HG03469 (cell line): ENCODE data around the gene TFF1.

ENCODE experiments used
- ATAC-seq: cut with Tn5 transposase; IDR thresholded peaks from one replicate; pipeline ENCODE4 v1.9.1; 2021; ENCODE audit warnings: mild to moderate bottlenecking, moderate library complexity, moderate number of reproducible peaks; ENCODE audit not compliant: unreplicated experiment

Gene TFF1

GRCh38 chr21:42346866-42347600, 19.3 kb downstream of the TFF1 start:
- ATAC-seq: no peak

- no peak for ATAC-seq
Measured at GRCh38 chr21:42346441-42346840, 19.9 kb downstream of the TFF1 start.

- ATAC-seq: no peak
Measured at GRCh38 chr21:42344631-42345030, 21.7 kb downstream of the TFF1 start.

GRCh38 chr21:42343963-42344510, 22.3 kb downstream of the TFF1 start:
- no peak for ATAC-seq

- ATAC-seq: no peak
Measured at GRCh38 chr21:42343556-42343955, 22.8 kb downstream of the TFF1 start.

GRCh38 chr21:42343101-42343500, 23.2 kb downstream of the TFF1 start:
- no peak for ATAC-seq

- ATAC-seq: no peak
Measured at GRCh38 chr21:42341776-42342542, 24.4 kb downstream of the TFF1 start.

GRCh38 chr21:42340187-42341050, 25.9 kb downstream of the TFF1 start:
- ATAC-seq: no peak

- no peak for ATAC-seq
Measured at GRCh38 chr21:42338729-42339715, 27.3 kb downstream of the TFF1 start.

- no peak for ATAC-seq
Measured at GRCh38 chr21:42337830-42338728, 28.3 kb downstream of the TFF1 start.

- no peak for ATAC-seq
Measured at GRCh38 chr21:42337276-42337675, 29.1 kb downstream of the TFF1 start.

GRCh38 chr21:42336054-42336453, 30.3 kb downstream of the TFF1 start:
- no peak for ATAC-seq

GRCh38 chr21:42332557-42333317, 33.6 kb downstream of the TFF1 start:
- ATAC-seq: no peak

GRCh38 chr21:42331660-42332059, 34.7 kb downstream of the TFF1 start:
- no peak for ATAC-seq

GRCh38 chr21:42330380-42331371, 35.7 kb downstream of the TFF1 start:
- no peak for ATAC-seq

GRCh38 chr21:42324896-42325295, 41.4 kb downstream of the TFF1 start:
- ATAC-seq: no peak

GRCh38 chr21:42321845-42322244, 44.5 kb downstream of the TFF1 start:
- no peak for ATAC-seq
